ENCODE measurements around the gene IFNL2.

Gene IFNL2

GRCh38 chr19:39316627-39317321 lies 48.6 kb downstream of the IFNL2 start:
- no peaks in the 10 kb centered on the region for H3K9me3 Mint-ChIP-seq
- no peaks in the 10 kb centered on the region for H3K27me3 Mint-ChIP-seq
- H3K4me3 Mint-ChIP-seq = no peak overlapping the region
- DNase-seq (no peak), ATAC-seq (no peak)
- no peak overlapping the region for H3K27ac Mint-ChIP-seq
- H3K4me1 Mint-ChIP-seq = peaks cover 32% of the 10 kb centered on the region

- no peak for DNase-seq
- no peak for ATAC-seq
- H3K4me3 Mint-ChIP-seq = no peak overlapping the region
- H3K4me1 Mint-ChIP-seq = peaks cover 34% of the 10 kb centered on the region
- H3K27ac Mint-ChIP-seq = no peak overlapping the region
- no peaks in the 10 kb centered on the region for H3K9me3 Mint-ChIP-seq
- H3K27me3 Mint-ChIP-seq = no peaks in the 10 kb centered on the region
Measured at GRCh38 chr19:39317476-39317875, 49.3 kb downstream of the IFNL2 start.

GRCh38 chr19:39318071-39318470 lies 49.9 kb downstream of the IFNL2 start:
- no peak overlapping the region for H3K27ac Mint-ChIP-seq

GRCh38 chr19:39318690-39319089 lies 50.5 kb downstream of the IFNL2 start:
- Mint-ChIP-seq H3K27ac (no peak overlapping the region), H3K27me3 (no peaks in the 10 kb centered on the region), H3K4me3 (no peak overlapping the region), H3K9me3 (no peaks in the 10 kb centered on the region), H3K4me1 (peaks cover 29% of the 10 kb centered on the region)
- no peak for DNase-seq
- ATAC-seq = no peak

More at GRCh38 chr19:39318071-39318470, 49.9 kb downstream of the IFNL2 start:
- H3K27me3 Mint-ChIP-seq = no peaks in the 10 kb centered on the region
- H3K4me1 Mint-ChIP-seq = peaks cover 34% of the 10 kb centered on the region
- no peaks in the 10 kb centered on the region for H3K9me3 Mint-ChIP-seq
- ATAC-seq (no peak), DNase-seq (no peak)
- no peak overlapping the region for H3K4me3 Mint-ChIP-seq

GRCh38 chr19:39319098-39319891 lies 51.1 kb downstream of the IFNL2 start:
- no peaks in the 10 kb centered on the region for H3K9me3 Mint-ChIP-seq
- peak overlapping the region; percentile 40 to 55 for H3K4me3 Mint-ChIP-seq
- ATAC-seq = no peak
- peaks cover 29% of the 10 kb centered on the region for H3K4me1 Mint-ChIP-seq
- no peak for DNase-seq
- no peak overlapping the region for H3K27ac Mint-ChIP-seq
- no peaks in the 10 kb centered on the region for H3K27me3 Mint-ChIP-seq
